ENCODE results near the gene TRPV3. TPM values are rescaled to one million over a fixed set of nuclear protein-coding genes. Genes with fewer than 3 reads are reported as not detected.

Gene TRPV3
- total and polyA plus RNA-seq, 2 of the 13 experiments (the other 11 are each of a cell fraction or from before 2014, with no cell fraction given) = 0.90 to 1.0 TPM

- TF ChIP-seq ZHX2 (IDR thresholded peaks at IDR 0.05; ENCODE audit: low read depth) (no peak), ZHX2 (CRISPR knock-in tag; IDR thresholded peaks at IDR 0.05; ENCODE audit: borderline replicate concordance) (no peak), ZC3H13 (CRISPR knock-in tag; IDR thresholded peaks at IDR 0.05) (no peak)
Measured at GRCh38 chr17:3507869-3508268, 49.7 kb downstream of the TRPV3 start (continued).

- no peak overlapping the region for H3K4me2 ChIP-seq (ENCODE audit: low read depth, low read length)
- ATAC-seq (no peak), FAIRE-seq (no peak), DNase-seq (ENCODE audit: low spot score) (no peak)
- no peaks in the 10 kb centered on the region for H3K9me3 ChIP-seq (ENCODE audit: low read length)
- H3K9ac ChIP-seq (ENCODE audit: insufficient read depth, low read depth, low read length) = no peak overlapping the region
- H3K27ac ChIP-seq (ENCODE audit: extremely low read length, insufficient read depth, low read length) = no peak overlapping the region
- no peaks in the 10 kb centered on the region for H4K20me1 ChIP-seq (ENCODE audit: insufficient read depth, low read length)
- no peaks in the 10 kb centered on the region for H3K27me3 ChIP-seq (ENCODE audit: control insufficient read depth in 1 of 2, insufficient read depth in 2 of 2, low read length in 2 of 2)
- TF ChIP-seq RARG (CRISPR knock-in tag; IDR thresholded peaks at IDR 0.05; ENCODE audit: low read depth) (no peak), THAP7 (CRISPR knock-in tag; IDR thresholded peaks at IDR 0.05) (no peak), ZFP90 (CRISPR knock-in tag; IDR thresholded peaks at IDR 0.05; ENCODE audit: borderline replicate concordance) (no peak), FOSL1 (CRISPR knock-in tag; IDR thresholded peaks at IDR 0.05; ENCODE audit: borderline replicate concordance) (no peak), HNF4A (CRISPR knock-in tag; IDR thresholded peaks at IDR 0.05) (no peak), ZNF235 (CRISPR knock-in tag; IDR thresholded peaks at IDR 0.05; ENCODE audit: borderline replicate concordance) (no peak), MTERF4 (CRISPR knock-in tag; IDR thresholded peaks at IDR 0.05) (no peak), ZNF343 (CRISPR knock-in tag; IDR thresholded peaks at IDR 0.05) (no peak), NFIB (CRISPR knock-in tag; IDR thresholded peaks at IDR 0.05; ENCODE audit: borderline replicate concordance) (no peak)
- BruUV-seq (replicated peaks) = no TSS peak
- CTCF ChIA-PET (ENCODE audit: low intra/inter-chr PET ratio, low total read pairs) = no interaction called here
- intact Hi-C loops (cut with micrococcal nuclease; ENCODE audit: unreplicated experiment) = no loop called here
- POLR2A ChIA-PET = no interaction called here
- no peak overlapping the region for H3K4me3 ChIP-seq (replicated peaks in 1 of 3; ENCODE audit: insufficient read depth in 1 of 3, low read depth in 2 of 3, low read length in 3 of 3)
- no peak overlapping the region for H2AFZ ChIP-seq (ENCODE audit: low read length)
- no peaks in the 10 kb centered on the region for H3K4me1 ChIP-seq (ENCODE audit: insufficient read depth, low read length)
- in situ Hi-C loops (cut with HindIII; ENCODE audit: extremely low pct_ligation_motif_present, low pct_unique_long_range_greater_than_20kb) = no loop called here
- H3K79me2 ChIP-seq (ENCODE audit: insufficient read depth, low read length) = no peaks in the 10 kb centered on the region
- WGBS (ENCODE audit: low lambda C conversion rate) = 0% methylated on average over 1 of the region's 1 CpG
- H3K36me3 ChIP-seq (replicated peaks in 1 of 2; ENCODE audit: control insufficient read depth in 1 of 2, insufficient read depth in 2 of 2, low read length in 2 of 2) = no peaks in the 10 kb centered on the region
Measured at GRCh38 chr17:3507071-3507470, 50.5 kb downstream of the TRPV3 start.
